Gastroesophageal sphincter (tissue), 4 donors: ENCODE results near the gene DTX4. TPM values are rescaled to one million over a fixed set of nuclear protein-coding genes. Genes with fewer than 3 reads are reported as not detected.
"Not testable (repeated sequence)": the region's sequence is repeated elsewhere in the genome, so short reads cannot be mapped to it uniquely, and the experiment has no call there.

Experiments used
- ATAC-seq: fragments of 150-250 bp; one replicate; pipeline ENCODE4 v1.9.1; 2016; ENCODE audit warnings: mild to moderate bottlenecking, moderate library complexity
- H3K27ac ChIP-seq, 4 donors: fragments of 200-600 bp; sonication (generic) in 3 of 4; 1 replicate in 3 of 4; 2 replicates in 1 of 4; pipeline ENCODE4 v1.5.1; 2016 to 2019
- H3K27me3 ChIP-seq: fragments of 200-600 bp; sonication (generic); one replicate; pipeline ENCODE4 v1.5.1; 2019
- H3K36me3 ChIP-seq, 2 donors: fragments of 200-600 bp; sonication (generic); one replicate each; pipeline ENCODE4 v1.5.1; 2019; ENCODE audit warnings: control low read depth in 1 of 2
- H3K4me1 ChIP-seq, 3 donors: fragments of 200-600 bp; sonication (generic); 1 replicate in 2 of 3; 2 replicates in 1 of 3; pipeline ENCODE4 v1.5.1; 2016 to 2019; ENCODE audit warnings: control low read depth in 2 of 3
- H3K4me3 ChIP-seq, 2 donors: fragments of 200-600 bp; sonication (generic); one replicate each; pipeline ENCODE4 v1.5.1; 2019; ENCODE audit warnings: mild to moderate bottlenecking in 1 of 2, moderate library complexity in 1 of 2
- H3K9me3 ChIP-seq, 3 donors: fragments of 200-600 bp; sonication (generic); one replicate each; pipeline ENCODE4 v1.5.1; 2017 to 2019; ENCODE audit warnings: control low read depth in 2 of 3
- EP300 ChIP-seq: sonication (generic); formaldehyde crosslinking; IDR thresholded peaks from one replicate; pipeline ENCODE4 v1.6.1; 2017; ENCODE audit warnings: antibody characterized with exemption, mild to moderate bottlenecking
- POLR2A ChIP-seq, 2 donors: fragments of 450-650 bp; IDR thresholded peaks; one replicate each; pipeline ENCODE4 v1.6.1; 2017; ENCODE audit warnings: antibody characterized with exemption in 2 of 2, mild to moderate bottlenecking in 2 of 2, moderate library complexity in 1 of 2
- POLR2AphosphoS5 ChIP-seq: sonication (generic); formaldehyde crosslinking; IDR thresholded peaks from one replicate; pipeline ENCODE4 v1.6.1; 2017; ENCODE audit warnings: antibody characterized with exemption
- WGBS, 2 donors: methylation state at CpG; one replicate each; pipeline ENCODE4 v1.1.5; 2018; ENCODE audit warnings: low coverage in 1 of 2; 5-methylcytosine and 5-hydroxymethylcytosine counted together
- total RNA-seq, 4 donors: library from RNA; depleted of rRNA; stranded (reverse); fragments of >200 nt; gene quantifications; one replicate each; pipeline ENCODE4 v1.1.0, GENCODE V29; 2016
- TF ChIP-seq, protein P1 (sequence below), 4 experiments: fragments of 200-600 bp in 2 of 4; fragments of 450-650 bp in 2 of 4; sonication (generic) in 1 of 4; IDR thresholded peaks; one replicate each; pipeline ENCODE4 v1.5.1; 2017 to 2019; ENCODE audit warnings: antibody characterized with exemption in 4 of 4, mild to moderate bottlenecking in 2 of 4, moderate library complexity in 2 of 4

DTX4 gene
- total RNA-seq = 1 to 10 TPM; 2.0 to 6.8 (median 6.2) TPM

- peak; percentile 89 for ATAC-seq
- Histone ChIP-seq H3K9me3 (no peaks in the 10 kb centered on the region), H3K36me3 (no peaks in the 10 kb centered on the region), H3K4me1 (peaks cover 0 to 26% (median 11%) of the 10 kb centered on the region in 3 donors), H3K27ac (peak within 1 kb of the TSS in 3 of 4 donors; percentile 66 to 77 (median 73)), H3K4me3 (peak within 1 kb of the TSS; percentile 50 to 73), H3K27me3 (peaks cover 14% of the 10 kb centered on the region)
- TF ChIP-seq POLR2AphosphoS5 (peak; percentile 19), POLR2A (IDR thresholded peaks at IDR 0.05) (no peak), EP300 (no peak)
- TF ChIP-seq, protein P1, sequence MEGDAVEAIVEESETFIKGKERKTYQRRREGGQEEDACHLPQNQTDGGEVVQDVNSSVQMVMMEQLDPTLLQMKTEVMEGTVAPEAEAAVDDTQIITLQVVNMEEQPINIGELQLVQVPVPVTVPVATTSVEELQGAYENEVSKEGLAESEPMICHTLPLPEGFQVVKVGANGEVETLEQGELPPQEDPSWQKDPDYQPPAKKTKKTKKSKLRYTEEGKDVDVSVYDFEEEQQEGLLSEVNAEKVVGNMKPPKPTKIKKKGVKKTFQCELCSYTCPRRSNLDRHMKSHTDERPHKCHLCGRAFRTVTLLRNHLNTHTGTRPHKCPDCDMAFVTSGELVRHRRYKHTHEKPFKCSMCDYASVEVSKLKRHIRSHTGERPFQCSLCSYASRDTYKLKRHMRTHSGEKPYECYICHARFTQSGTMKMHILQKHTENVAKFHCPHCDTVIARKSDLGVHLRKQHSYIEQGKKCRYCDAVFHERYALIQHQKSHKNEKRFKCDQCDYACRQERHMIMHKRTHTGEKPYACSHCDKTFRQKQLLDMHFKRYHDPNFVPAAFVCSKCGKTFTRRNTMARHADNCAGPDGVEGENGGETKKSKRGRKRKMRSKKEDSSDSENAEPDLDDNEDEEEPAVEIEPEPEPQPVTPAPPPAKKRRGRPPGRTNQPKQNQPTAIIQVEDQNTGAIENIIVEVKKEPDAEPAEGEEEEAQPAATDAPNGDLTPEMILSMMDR (IDR thresholded peaks at IDR 0.05) = peak; percentile 59 to 96 (median 80)
- 0% methylated on average over 15 to 25 of the region's 64 CpGs for WGBS, 2 donors
Observed at GRCh38 chr11:59171508-59172322, at the start of gene DTX4. DTX4 (plus strand) TSS chr11:59172132; CDS start chr11:59172596, 464 bp downstream.

- 16 to 55% methylated on average over 4 to 11 of the region's 20 CpGs for WGBS, 2 donors
- no peaks in the 10 kb centered on the region for H3K27me3 ChIP-seq
- H3K36me3 ChIP-seq = peaks cover 0 to 59% of the 10 kb centered on the region in 2 donors
- TF ChIP-seq EP300 (no peak), POLR2A (IDR thresholded peaks at IDR 0.05) (no peak), POLR2AphosphoS5 (no peak)
- TF ChIP-seq, protein P1 (IDR thresholded peaks at IDR 0.05) = peak; percentile 80 to 99 (median 84)
- no peaks in the 10 kb centered on the region for H3K9me3 ChIP-seq
- no peak overlapping the region for H3K27ac ChIP-seq
- peaks cover 0 to 9% (median 0%) of the 10 kb centered on the region in 3 donors for H3K4me1 ChIP-seq
- peak; percentile 93 for ATAC-seq
- no peak overlapping the region for H3K4me3 ChIP-seq
Observed at GRCh38 chr11:59135648-59136461, 36.1 kb upstream of the DTX4 start.

DNA sequence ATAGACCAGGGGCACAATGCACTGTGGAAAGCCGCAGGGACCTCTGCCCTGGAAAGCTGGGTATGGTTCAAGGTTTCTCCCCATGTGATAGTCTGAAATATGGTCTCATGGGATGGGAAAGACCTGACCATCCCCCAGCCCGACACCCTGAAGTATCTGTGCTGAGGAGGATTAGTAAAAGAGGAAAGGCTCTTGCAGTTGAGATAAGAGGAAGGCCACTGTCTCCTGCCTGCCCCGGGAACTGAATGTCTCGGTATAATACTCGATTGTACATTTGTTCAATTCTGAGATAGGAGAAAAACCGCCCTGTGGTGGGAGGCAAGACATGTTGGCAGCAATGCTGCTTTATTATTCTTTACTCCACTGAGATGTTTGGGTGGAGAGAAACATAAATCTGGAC lies 35.4 kb upstream of the DTX4 start:
- 71 to 82% methylated on average over 5 to 6 of the region's 6 CpGs for WGBS, 2 donors
- H3K27me3 ChIP-seq, H3K27ac ChIP-seq, ATAC-seq, H3K4me3 ChIP-seq, H3K9me3 ChIP-seq: not testable (repeated sequence)
- peaks cover 0 to 52% of the 10 kb centered on the region in 2 donors for H3K36me3 ChIP-seq
- H3K4me1 ChIP-seq = peaks cover 0 to 11% (median 0%) of the 10 kb centered on the region in 3 donors

DNA sequence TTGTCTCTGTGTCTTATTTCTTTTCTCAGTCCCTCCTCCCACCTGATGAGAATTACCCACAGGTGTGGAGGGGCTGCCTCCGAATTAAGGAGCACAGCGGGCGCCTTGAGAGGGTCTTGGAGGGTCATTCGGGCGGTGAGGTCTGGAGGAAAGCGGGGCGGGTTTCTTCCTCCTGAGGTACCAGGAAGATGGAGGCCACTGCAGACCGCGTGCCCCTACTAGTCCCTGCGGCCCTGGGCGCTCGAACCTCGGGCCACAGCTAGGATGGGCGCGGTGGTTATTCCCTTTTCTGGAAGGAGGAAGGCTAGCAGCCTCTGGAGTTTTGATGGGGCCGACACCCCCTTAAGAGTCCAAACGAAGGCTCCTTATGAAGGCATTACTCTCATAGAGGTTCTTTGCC lies 34.7 kb upstream of the DTX4 start:
- 100% methylated on average over 1 to 4 of the region's 17 CpGs for WGBS, 2 donors
- Histone ChIP-seq H3K4me3 (no peak overlapping the region), H3K27me3 (no peaks in the 10 kb centered on the region), H3K36me3 (peaks cover 0 to 45% of the 10 kb centered on the region in 2 donors), H3K27ac (no peak overlapping the region), H3K4me1 (peaks cover 0 to 17% (median 0%) of the 10 kb centered on the region in 3 donors), H3K9me3 (no peaks in the 10 kb centered on the region)
- no peak for ATAC-seq
- TF ChIP-seq POLR2AphosphoS5 (no peak), POLR2A (IDR thresholded peaks at IDR 0.05) (no peak), EP300 (no peak)
- TF ChIP-seq, protein P1 (IDR thresholded peaks at IDR 0.05) = no peak

DNA sequence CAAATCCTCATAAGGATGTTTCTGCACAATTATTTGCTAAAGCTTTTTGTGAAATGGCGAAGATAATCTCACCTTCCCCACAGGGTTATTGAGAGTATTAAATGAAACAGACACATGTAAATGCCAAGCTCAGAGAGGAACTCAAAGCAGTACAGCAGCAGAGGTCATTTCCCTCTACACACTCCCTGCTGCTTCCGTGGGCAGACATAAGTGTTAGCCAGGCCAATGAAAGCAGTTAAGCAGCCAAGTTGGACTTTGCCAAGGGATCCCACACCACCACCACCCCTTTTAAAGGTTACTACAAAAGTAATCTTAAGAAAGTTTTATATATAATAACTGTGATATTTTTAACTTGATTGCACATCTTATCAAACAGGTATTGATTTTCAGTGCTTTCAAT lies 33.3 kb upstream of the DTX4 start:
- H3K9me3 ChIP-seq = no peaks in the 10 kb centered on the region
- no peak overlapping the region for H3K27ac ChIP-seq
- no peak for TF ChIP-seq POLR2A (IDR thresholded peaks at IDR 0.05)
- TF ChIP-seq, protein P1 (IDR thresholded peaks at IDR 0.05) = no peak
- no peak for TF ChIP-seq EP300
- no peak for TF ChIP-seq POLR2AphosphoS5
- peaks cover 0 to 22% (median 0%) of the 10 kb centered on the region in 3 donors for H3K4me1 ChIP-seq
- peaks cover 0 to 31% of the 10 kb centered on the region in 2 donors for H3K36me3 ChIP-seq
- WGBS, 2 donors = 55 to 73% methylated on average over 2 of the region's 2 CpGs
- H3K27me3 ChIP-seq = no peaks in the 10 kb centered on the region
- no peak for ATAC-seq
- H3K4me3 ChIP-seq = no peak overlapping the region
